H1 (cell line): Measurements from ENCODE around the gene TNFRSF18. TPM values are rescaled to one million over a fixed set of nuclear protein-coding genes. Genes with fewer than 3 reads are reported as not detected.
"Not testable (repeated sequence)": the region's sequence is repeated elsewhere in the genome, so short reads cannot be mapped to it uniquely, and the experiment has no call there.

ENCODE experiments used
- CTCF ChIA-PET: fragments of 300-600 bp; sonication (Branson Sonifier 250); formaldehyde crosslinking; loops from one replicate; lab custom pipeline; 2021; ENCODE audit not compliant: partially characterized antibody; lab: Charles Lee
- POLR2A ChIA-PET: fragments of 300-600 bp; sonication (Branson Sonifier 250); formaldehyde crosslinking; loops from one replicate; lab custom pipeline; 2021; ENCODE audit warnings: inconsistent platforms; ENCODE audit not compliant: partially characterized antibody; lab: Charles Lee
- DNase-seq, 2 experiments: peaks; one replicate each; pipeline versions ENCODE4 v3.0.0 to v3.0.0-alpha.2; 2010 to 2022; ENCODE audit warnings: low spot score in 2 of 2, low read depth in 1 of 2, mixed read lengths in 1 of 2
- FAIRE-seq: peaks from 2 replicates; lab custom pipeline; 2011; peaks lifted over from hg19 to GRCh38; lab: Jason Lieb, UNC
- H2AFZ ChIP-seq: 2 replicates; pipeline ENCODE4 v1.8.1; 2012; ENCODE audit warnings: low read length, inconsistent platforms
- H2AK5ac ChIP-seq: 2 replicates; pipeline ENCODE4 v1.6.1; 2013; ENCODE audit warnings: low read depth, low read length
- H2BK120ac ChIP-seq: replicated peaks from 2 replicates; pipeline ENCODE3; 2013; ENCODE audit warnings: low read depth, low read length, inconsistent platforms
- H2BK12ac ChIP-seq: 2 replicates; pipeline ENCODE4 v1.6.1; 2013; ENCODE audit warnings: low read depth, low read length
- H2BK15ac ChIP-seq: 2 replicates; pipeline ENCODE4 v1.6.1; 2013; ENCODE audit warnings: low read length
- H2BK20ac ChIP-seq: 2 replicates; pipeline ENCODE4 v1.6.1; 2013; ENCODE audit warnings: low read length
- H2BK5ac ChIP-seq: 2 replicates; pipeline ENCODE4 v1.6.1; 2013; ENCODE audit warnings: low read depth, low read length
- H3K14ac ChIP-seq: 2 replicates; pipeline ENCODE4 v1.6.1; 2013; ENCODE audit warnings: inconsistent platforms; ENCODE audit not compliant: insufficient read length
- H3K18ac ChIP-seq: 2 replicates; pipeline ENCODE4 v1.6.1; 2013; ENCODE audit warnings: low read length; ENCODE audit errors: extremely low read depth
- H3K23ac ChIP-seq: 2 replicates; pipeline ENCODE4 v1.6.1; 2013; ENCODE audit warnings: inconsistent platforms; ENCODE audit not compliant: insufficient read length
- H3K23me2 ChIP-seq: 2 replicates; pipeline ENCODE4 v1.6.1; 2013; ENCODE audit warnings: low read depth, low read length
- H3K27ac ChIP-seq: 2 replicates; pipeline ENCODE4 v1.6.1; 2011; ENCODE audit warnings: low read depth, low read length, inconsistent platforms
- H3K27me3 ChIP-seq, 4 experiments: replicated peaks in 1 of 4; 1 replicate in 1 of 4; 2 replicates in 3 of 4; pipeline versions ENCODE4 v1.6.1 to v1.8.1; 2011 to 2013; ENCODE audit warnings: low read length in 3 of 4, mild to moderate bottlenecking in 3 of 4, inconsistent platforms in 2 of 4, mixed read lengths in 2 of 4, moderate library complexity in 1 of 4; ENCODE audit not compliant: control insufficient read depth in 3 of 4, insufficient read depth in 3 of 4; ENCODE audit errors: extremely low read depth in 1 of 4
- H3K36me3 ChIP-seq, 4 experiments: 2 replicates each; pipeline versions ENCODE4 v1.6.1 to v1.8.1; 2011 to 2013; ENCODE audit warnings: mild to moderate bottlenecking in 4 of 4, low read length in 3 of 4, moderate library complexity in 2 of 4, control low read depth in 1 of 4, inconsistent platforms in 1 of 4; ENCODE audit not compliant: insufficient read depth in 4 of 4, control insufficient read depth in 2 of 4
- H3K4ac ChIP-seq: replicated peaks from 2 replicates; pipeline ENCODE3; 2013; ENCODE audit warnings: low read length, low read depth, mixed read lengths, inconsistent platforms; ENCODE audit not compliant: insufficient read length
- H3K4me1 ChIP-seq, 4 experiments: replicated peaks in 1 of 4; 1 replicate in 1 of 4; 2 replicates in 3 of 4; pipeline versions ENCODE4 v1.6.1 to v1.8.1; 2011 to 2013; ENCODE audit warnings: low read length in 3 of 4, inconsistent platforms in 2 of 4, mixed read lengths in 1 of 4; ENCODE audit not compliant: insufficient read depth in 4 of 4, control insufficient read depth in 3 of 4
- H3K4me2 ChIP-seq, 2 experiments: 2 replicates each; pipeline versions ENCODE4 v1.6.1 to v1.8.1; 2011 to 2013; ENCODE audit warnings: low read depth in 2 of 2, low read length in 2 of 2, control low read depth in 1 of 2, inconsistent platforms in 1 of 2, mild to moderate bottlenecking in 1 of 2; ENCODE audit not compliant: insufficient read depth in 1 of 2
- H3K4me3 ChIP-seq, 4 experiments: fragments of 200-600, 300-600 bp in 1 of 4; sonication (generic), shearing (Covaris generic), sonication (Bioruptor Twin) in 1 of 4; 2 replicates each; pipeline versions ENCODE4 v1.5.1 to v1.8.1; 2011 to 2016; ENCODE audit warnings: low read length in 4 of 4, low read depth in 3 of 4, control low read depth in 2 of 4, inconsistent platforms in 2 of 4, mild to moderate bottlenecking in 2 of 4, mixed read lengths in 1 of 4, moderate library complexity in 1 of 4; ENCODE audit not compliant: insufficient read depth in 2 of 4; ENCODE audit errors: extremely low read depth in 1 of 4
- H3K56ac ChIP-seq: replicated peaks from 2 replicates; pipeline ENCODE3; 2013; ENCODE audit warnings: low read depth, mild to moderate bottlenecking, mixed read lengths, low read length, inconsistent platforms; ENCODE audit not compliant: insufficient read length
- H3K79me1 ChIP-seq: 2 replicates; pipeline ENCODE4 v1.6.1; 2013; ENCODE audit warnings: low read depth, low read length, control low read depth
- H3K79me2 ChIP-seq, 2 experiments: 2 replicates each; pipeline versions ENCODE4 v1.6.1 to v1.8.1; 2012 to 2013; ENCODE audit warnings: low read length in 2 of 2, mild to moderate bottlenecking in 2 of 2, inconsistent platforms in 1 of 2; ENCODE audit not compliant: insufficient read depth in 2 of 2, control insufficient read depth in 1 of 2
- H3K9ac ChIP-seq, 4 experiments: replicated peaks in 1 of 4; 1 replicate in 1 of 4; 2 replicates in 3 of 4; pipeline versions ENCODE4 v1.6.1 to v1.8.1; 2011 to 2013; ENCODE audit warnings: low read depth in 3 of 4, low read length in 3 of 4, control low read depth in 2 of 4, mild to moderate bottlenecking in 2 of 4, moderate library complexity in 2 of 4, inconsistent platforms in 1 of 4; ENCODE audit errors: extremely low read depth in 1 of 4
- H3K9me3 ChIP-seq, 2 experiments: 2 replicates each; pipeline versions ENCODE4 v1.6.1 to v1.8.1; 2012 to 2013; ENCODE audit warnings: mild to moderate bottlenecking in 2 of 2, moderate library complexity in 2 of 2, control low read depth in 1 of 2, inconsistent platforms in 1 of 2, low read depth in 1 of 2, low read length in 1 of 2, mixed read lengths in 1 of 2; ENCODE audit not compliant: insufficient read depth in 2 of 2
- H4K20me1 ChIP-seq, 2 experiments: replicated peaks in 1 of 2; 2 replicates each; pipeline versions ENCODE3 to v1.8.1; 2011 to 2013; ENCODE audit warnings: inconsistent platforms in 2 of 2, low read length in 2 of 2, mild to moderate bottlenecking in 1 of 2; ENCODE audit not compliant: insufficient read depth in 2 of 2, control insufficient read depth in 1 of 2
- H4K5ac ChIP-seq: 2 replicates; pipeline ENCODE4 v1.6.1; 2013; ENCODE audit warnings: low read length, low read depth, mixed read lengths, inconsistent platforms; ENCODE audit not compliant: insufficient read length
- H4K8ac ChIP-seq: 2 replicates; pipeline ENCODE4 v1.8.0; 2013; ENCODE audit warnings: mild to moderate bottlenecking, moderate library complexity, low read length, inconsistent platforms; ENCODE audit not compliant: insufficient read depth; ENCODE audit errors: extremely low read depth
- H4K91ac ChIP-seq: replicated peaks from 2 replicates; pipeline ENCODE3; 2013; ENCODE audit warnings: low read length, mixed read lengths, inconsistent platforms; ENCODE audit not compliant: insufficient read length
- TCF12 ChIP-seq: IDR thresholded peaks from 2 replicates; pipeline ENCODE4 v1.6.1; 2011; ENCODE audit warnings: low read depth, mild to moderate bottlenecking, low read length
- TEAD4 ChIP-seq: IDR thresholded peaks from 2 replicates; pipeline ENCODE4 v1.6.1; 2012; ENCODE audit warnings: low read depth, low read length, inconsistent platforms, mixed read lengths
- WGBS, 2 experiments: shearing (Covaris generic) in 1 of 2; methylation state at CpG; one replicate each; pipeline versions ENCODE4 v1.1.6 to v1.1.7; 2013 to 2015; ENCODE audit warnings: low lambda C conversion rate in 2 of 2, mixed read lengths in 2 of 2, inconsistent platforms in 1 of 2, low coverage in 1 of 2, missing lambda C conversion rate in 1 of 2; ENCODE audit not compliant: insufficient replicate concordance in 2 of 2, insufficient coverage in 1 of 2, insufficient read length in 1 of 2; ENCODE audit errors: extremely low coverage in 1 of 2, missing lambda C conversion rate in 1 of 2; 5-methylcytosine and 5-hydroxymethylcytosine counted together
- polyA plus RNA-seq, 7 experiments: library from polyadenylated mRNA; depleted of rRNA in 3 of 7; stranded (reverse) in 5 of 7; unstranded in 2 of 7; fragments of >200 nt in 5 of 7; fragments of 200-250 nt in 2 of 7; gene quantifications; 1 replicate in 5 of 7; 2 replicates in 1 of 7; 4 replicates in 1 of 7; pipeline versions ENCODE4 v1.2.1 to v1.2.3, GENCODE V29; 2011 to 2013; ENCODE audit warnings: missing spikeins in 2 of 7, mixed read lengths in 2 of 7
- total RNA-seq: library from RNA; stranded (reverse); fragmentation: NEBNext Ultra II Directional; extraction: Animal tissue kit (Norgen Biotek cat#: 25700); gene quantifications from 2 replicates; pipeline ENCODE4 v1.2.1, GENCODE V29; 2021
- TF ChIP-seq, protein P1 (sequence below): IDR thresholded peaks from 2 replicates; pipeline ENCODE4 v1.6.1; 2012; ENCODE audit warnings: inconsistent platforms
- TF ChIP-seq, protein P2 (sequence below): IDR thresholded peaks from 2 replicates; pipeline ENCODE4 v1.6.1; 2012; ENCODE audit warnings: inconsistent platforms

The TNFRSF18 gene
- total and polyA plus RNA-seq, 2 of the 8 experiments (the other 6 are each of a cell fraction or from before 2014, with no cell fraction given) = 1.5 to 2.5 TPM

DNA sequence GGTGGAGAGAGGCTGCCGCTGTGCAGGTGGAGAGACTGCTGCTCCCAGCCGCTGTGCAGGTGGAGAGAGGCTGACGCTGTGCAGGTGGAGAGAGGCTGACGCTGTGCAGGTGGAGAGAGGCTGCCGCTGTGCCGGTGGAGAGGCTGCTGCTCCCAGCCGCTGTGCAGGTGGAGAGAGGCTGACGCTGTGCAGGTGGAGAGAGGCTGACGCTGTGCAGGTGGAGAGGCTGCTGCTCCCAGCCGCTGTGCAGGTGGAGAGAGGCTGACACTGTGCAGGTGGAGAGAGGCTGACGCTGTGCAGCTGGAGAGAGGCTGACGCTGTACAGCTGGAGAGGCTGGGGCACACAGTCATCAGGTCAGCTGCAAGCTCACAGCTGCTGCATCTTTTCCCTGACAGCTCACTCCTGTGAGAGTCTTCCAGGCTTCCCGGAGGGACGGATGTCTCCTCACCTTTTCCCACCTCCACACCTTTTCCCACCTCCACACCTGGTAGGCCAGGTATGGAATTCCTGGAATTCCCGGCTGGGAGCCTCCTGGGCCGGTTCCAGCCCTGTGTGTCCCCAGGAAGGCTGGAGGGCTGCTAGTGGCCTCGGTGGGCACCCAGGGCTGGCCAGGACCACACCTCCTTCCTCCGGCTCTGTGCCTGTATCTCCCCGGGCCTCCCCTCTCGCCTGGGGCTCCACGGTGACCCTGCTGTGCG is 30.2 kb downstream of the TNFRSF18 start:
- Histone ChIP-seq H2BK15ac (peak overlapping the region; percentile 90; the same call in 1 of the 2 replicates), H3K4me2 (peak overlapping the region; percentile 50 to 51), H3K27me3 (peaks cover 0 to 10% (median 6%) of the 10 kb centered on the region in 4 experiments; a peak in 4 of 7 replicates), H2AK5ac (0 out of 2 replicates have a peak overlapping the region, but pooled peaks have one; percentile 53), H2BK20ac (0 out of 2 replicates have a peak overlapping the region, but pooled peaks have one; percentile 66), H3K4me1 (peaks cover 4 to 22% (median 18%) of the 10 kb centered on the region in 4 experiments), H2BK5ac (peak overlapping the region; percentile 84; the same call in 1 of the 2 replicates), H2BK12ac (peak overlapping the region; percentile 71; the same call in 1 of the 2 replicates), H4K8ac (peak overlapping the region; percentile 51)
- H3K9me3 ChIP-seq, H3K14ac ChIP-seq, H3K4ac ChIP-seq, H3K79me2 ChIP-seq, H4K5ac ChIP-seq, H3K4me3 ChIP-seq, H3K9ac ChIP-seq, H2AFZ ChIP-seq, POLR2A ChIA-PET, H3K36me3 ChIP-seq, H3K18ac ChIP-seq, H3K56ac ChIP-seq, H3K23me2 ChIP-seq, FAIRE-seq, H3K23ac ChIP-seq, H3K79me1 ChIP-seq, H4K91ac ChIP-seq, H3K27ac ChIP-seq, H2BK120ac ChIP-seq, H4K20me1 ChIP-seq: not testable (repeated sequence)
- CTCF ChIA-PET = interaction anchor here (1.0 kb wide), 2 partner anchors 11 to 40 kb away, joined by 3 read pairs; no protein-coding TSS in a partner anchor
- TF ChIP-seq TEAD4 = peak; percentile 97
- 0 out of 2 replicates have a peak, but pooled peaks have one; percentile 61 for TF ChIP-seq TCF12
- TF ChIP-seq, protein P1, sequence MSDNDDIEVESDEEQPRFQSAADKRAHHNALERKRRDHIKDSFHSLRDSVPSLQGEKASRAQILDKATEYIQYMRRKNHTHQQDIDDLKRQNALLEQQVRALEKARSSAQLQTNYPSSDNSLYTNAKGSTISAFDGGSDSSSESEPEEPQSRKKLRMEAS = peak; percentile 15; the same call in 1 of the 2 replicates
- TF ChIP-seq, protein P2, sequence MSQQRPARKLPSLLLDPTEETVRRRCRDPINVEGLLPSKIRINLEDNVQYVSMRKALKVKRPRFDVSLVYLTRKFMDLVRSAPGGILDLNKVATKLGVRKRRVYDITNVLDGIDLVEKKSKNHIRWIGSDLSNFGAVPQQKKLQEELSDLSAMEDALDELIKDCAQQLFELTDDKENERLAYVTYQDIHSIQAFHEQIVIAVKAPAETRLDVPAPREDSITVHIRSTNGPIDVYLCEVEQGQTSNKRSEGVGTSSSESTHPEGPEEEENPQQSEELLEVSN = peak; percentile 88
- peak in 1 of 2 experiments; percentile 68 for DNase-seq
- 63% methylated on average over 22 of the region's 22 CpGs; no CpG with 5 or more reads in 1 of the 2 experiments for WGBS, 2 experiments
